ENCODE results near the gene UCP3. TPM values are rescaled to one million over a fixed set of nuclear protein-coding genes. Genes with fewer than 3 reads are reported as not detected.

Gene UCP3
- total RNA-seq, 1 experiment from 2014 or later: 1.3 TPM

DNA sequence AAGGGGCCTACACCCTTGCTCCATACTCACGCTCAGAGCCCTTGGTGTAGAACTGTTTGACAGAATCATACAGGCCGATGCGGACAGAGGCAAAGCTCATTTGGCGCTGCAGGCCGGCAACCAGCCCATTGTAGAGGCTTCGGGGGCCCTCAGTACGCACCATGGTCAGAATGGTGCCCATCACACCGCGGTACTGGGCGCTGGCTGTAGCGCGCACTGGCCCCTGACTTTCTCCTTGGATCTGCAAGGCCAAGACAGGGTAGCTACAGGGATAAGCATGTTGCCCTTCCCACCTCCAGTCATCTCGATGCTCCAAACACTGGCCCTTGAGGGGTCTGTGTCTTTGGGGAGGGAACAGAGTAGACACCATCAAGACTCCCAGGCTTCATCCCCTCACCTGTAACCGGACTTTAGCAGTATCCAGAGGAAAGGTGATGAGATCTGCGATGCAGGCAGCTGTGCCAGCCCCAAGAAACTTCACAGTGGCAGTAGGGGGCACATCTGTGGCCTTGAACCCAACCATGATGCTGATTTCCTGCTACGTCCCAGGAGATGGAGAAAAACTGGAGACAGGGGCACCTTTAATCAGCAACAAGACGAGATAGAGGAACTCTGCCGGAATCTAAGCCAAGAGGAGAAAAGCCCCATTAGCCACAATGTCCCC, 30.9 kb downstream of the UCP3 start:
- no peaks in the 10 kb centered on the region for H3K9me2 ChIP-seq (ENCODE audit: insufficient read depth)
- H3K79me2 ChIP-seq (ENCODE audit: insufficient read depth, low read length): 0 out of 2 replicates have a peak, but pooled peaks cover 3% of the 10 kb centered on the region
- ChIA-PET CTCF (no interaction called here), POLR2A (no interaction called here), RAD21 (ENCODE audit: low non-redundant PET in 1 of 2, low total read pairs in 2 of 2, uncharacterized antibody in 2 of 2, unreplicated experiment in 2 of 2) (no interaction called here)
- no TSS peak for BruUV-seq (replicated peaks)
- H3K27ac ChIP-seq (ENCODE audit: low read depth, low read length): no peak overlapping the region
- H3K9ac ChIP-seq (ENCODE audit: low read length): no peak overlapping the region
- H3K4me2 ChIP-seq (ENCODE audit: low read length): no peak overlapping the region
- no peak overlapping the region for H2AFZ ChIP-seq (ENCODE audit: low read depth, low read length, poor library complexity, severe bottlenecking)
- TF ChIP-seq CBX3 (IDR thresholded peaks at IDR 0.05; ENCODE audit: low read depth) (no peak), POLR2AphosphoS5 (IDR thresholded peaks at IDR 0.05; ENCODE audit: low read depth, low read length) (no peak), EZH2phosphoT487 (IDR thresholded peaks at IDR 0.05; ENCODE audit: borderline replicate concordance) (no peak), SIN3A (IDR thresholded peaks at IDR 0.05; ENCODE audit: low read depth) (no peak), ZFX (IDR thresholded peaks at IDR 0.05) (no peak), YY1 (IDR thresholded peaks at IDR 0.05; ENCODE audit: extremely low read depth, insufficient replicate concordance, low read depth, low read length) (no peak)
- TF ChIP-seq, protein P1, sequence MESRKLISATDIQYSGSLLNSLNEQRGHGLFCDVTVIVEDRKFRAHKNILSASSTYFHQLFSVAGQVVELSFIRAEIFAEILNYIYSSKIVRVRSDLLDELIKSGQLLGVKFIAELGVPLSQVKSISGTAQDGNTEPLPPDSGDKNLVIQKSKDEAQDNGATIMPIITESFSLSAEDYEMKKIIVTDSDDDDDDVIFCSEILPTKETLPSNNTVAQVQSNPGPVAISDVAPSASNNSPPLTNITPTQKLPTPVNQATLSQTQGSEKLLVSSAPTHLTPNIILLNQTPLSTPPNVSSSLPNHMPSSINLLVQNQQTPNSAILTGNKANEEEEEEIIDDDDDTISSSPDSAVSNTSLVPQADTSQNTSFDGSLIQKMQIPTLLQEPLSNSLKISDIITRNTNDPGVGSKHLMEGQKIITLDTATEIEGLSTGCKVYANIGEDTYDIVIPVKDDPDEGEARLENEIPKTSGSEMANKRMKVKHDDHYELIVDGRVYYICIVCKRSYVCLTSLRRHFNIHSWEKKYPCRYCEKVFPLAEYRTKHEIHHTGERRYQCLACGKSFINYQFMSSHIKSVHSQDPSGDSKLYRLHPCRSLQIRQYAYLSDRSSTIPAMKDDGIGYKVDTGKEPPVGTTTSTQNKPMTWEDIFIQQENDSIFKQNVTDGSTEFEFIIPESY (IDR thresholded peaks at IDR 0.05; ENCODE audit: extremely low read depth, insufficient replicate concordance, low read length): no peak
- TF ChIP-seq, protein P2, sequence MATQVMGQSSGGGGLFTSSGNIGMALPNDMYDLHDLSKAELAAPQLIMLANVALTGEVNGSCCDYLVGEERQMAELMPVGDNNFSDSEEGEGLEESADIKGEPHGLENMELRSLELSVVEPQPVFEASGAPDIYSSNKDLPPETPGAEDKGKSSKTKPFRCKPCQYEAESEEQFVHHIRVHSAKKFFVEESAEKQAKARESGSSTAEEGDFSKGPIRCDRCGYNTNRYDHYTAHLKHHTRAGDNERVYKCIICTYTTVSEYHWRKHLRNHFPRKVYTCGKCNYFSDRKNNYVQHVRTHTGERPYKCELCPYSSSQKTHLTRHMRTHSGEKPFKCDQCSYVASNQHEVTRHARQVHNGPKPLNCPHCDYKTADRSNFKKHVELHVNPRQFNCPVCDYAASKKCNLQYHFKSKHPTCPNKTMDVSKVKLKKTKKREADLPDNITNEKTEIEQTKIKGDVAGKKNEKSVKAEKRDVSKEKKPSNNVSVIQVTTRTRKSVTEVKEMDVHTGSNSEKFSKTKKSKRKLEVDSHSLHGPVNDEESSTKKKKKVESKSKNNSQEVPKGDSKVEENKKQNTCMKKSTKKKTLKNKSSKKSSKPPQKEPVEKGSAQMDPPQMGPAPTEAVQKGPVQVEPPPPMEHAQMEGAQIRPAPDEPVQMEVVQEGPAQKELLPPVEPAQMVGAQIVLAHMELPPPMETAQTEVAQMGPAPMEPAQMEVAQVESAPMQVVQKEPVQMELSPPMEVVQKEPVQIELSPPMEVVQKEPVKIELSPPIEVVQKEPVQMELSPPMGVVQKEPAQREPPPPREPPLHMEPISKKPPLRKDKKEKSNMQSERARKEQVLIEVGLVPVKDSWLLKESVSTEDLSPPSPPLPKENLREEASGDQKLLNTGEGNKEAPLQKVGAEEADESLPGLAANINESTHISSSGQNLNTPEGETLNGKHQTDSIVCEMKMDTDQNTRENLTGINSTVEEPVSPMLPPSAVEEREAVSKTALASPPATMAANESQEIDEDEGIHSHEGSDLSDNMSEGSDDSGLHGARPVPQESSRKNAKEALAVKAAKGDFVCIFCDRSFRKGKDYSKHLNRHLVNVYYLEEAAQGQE (IDR thresholded peaks at IDR 0.05; ENCODE audit: low read depth): no peak
- TF ChIP-seq, protein P3, sequence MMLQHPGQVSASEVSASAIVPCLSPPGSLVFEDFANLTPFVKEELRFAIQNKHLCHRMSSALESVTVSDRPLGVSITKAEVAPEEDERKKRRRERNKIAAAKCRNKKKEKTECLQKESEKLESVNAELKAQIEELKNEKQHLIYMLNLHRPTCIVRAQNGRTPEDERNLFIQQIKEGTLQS (IDR thresholded peaks at IDR 0.05): no peak
- TF ChIP-seq, protein P4, sequence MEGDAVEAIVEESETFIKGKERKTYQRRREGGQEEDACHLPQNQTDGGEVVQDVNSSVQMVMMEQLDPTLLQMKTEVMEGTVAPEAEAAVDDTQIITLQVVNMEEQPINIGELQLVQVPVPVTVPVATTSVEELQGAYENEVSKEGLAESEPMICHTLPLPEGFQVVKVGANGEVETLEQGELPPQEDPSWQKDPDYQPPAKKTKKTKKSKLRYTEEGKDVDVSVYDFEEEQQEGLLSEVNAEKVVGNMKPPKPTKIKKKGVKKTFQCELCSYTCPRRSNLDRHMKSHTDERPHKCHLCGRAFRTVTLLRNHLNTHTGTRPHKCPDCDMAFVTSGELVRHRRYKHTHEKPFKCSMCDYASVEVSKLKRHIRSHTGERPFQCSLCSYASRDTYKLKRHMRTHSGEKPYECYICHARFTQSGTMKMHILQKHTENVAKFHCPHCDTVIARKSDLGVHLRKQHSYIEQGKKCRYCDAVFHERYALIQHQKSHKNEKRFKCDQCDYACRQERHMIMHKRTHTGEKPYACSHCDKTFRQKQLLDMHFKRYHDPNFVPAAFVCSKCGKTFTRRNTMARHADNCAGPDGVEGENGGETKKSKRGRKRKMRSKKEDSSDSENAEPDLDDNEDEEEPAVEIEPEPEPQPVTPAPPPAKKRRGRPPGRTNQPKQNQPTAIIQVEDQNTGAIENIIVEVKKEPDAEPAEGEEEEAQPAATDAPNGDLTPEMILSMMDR (IDR thresholded peaks at IDR 0.05 in 2 of 3, conservative IDR thresholded peaks at IDR 0.05 in 1 of 3; ENCODE audit: borderline replicate concordance in 1 of 3, insufficient read depth in 1 of 3, low read depth in 2 of 3, low read length in 2 of 3): no peak
- TF ChIP-seq, protein P5, sequence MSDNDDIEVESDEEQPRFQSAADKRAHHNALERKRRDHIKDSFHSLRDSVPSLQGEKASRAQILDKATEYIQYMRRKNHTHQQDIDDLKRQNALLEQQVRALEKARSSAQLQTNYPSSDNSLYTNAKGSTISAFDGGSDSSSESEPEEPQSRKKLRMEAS (IDR thresholded peaks at IDR 0.05): no peak
- no peaks in the 10 kb centered on the region for H3K27me3 ChIP-seq (ENCODE audit: insufficient read depth, low read length)
- intact Hi-C loops (cut with micrococcal nuclease): no loop called here
- DNase-seq (ENCODE audit: low read depth, low spot score): no peak
- ATAC-seq: no peak
- no peaks in the 10 kb centered on the region for H4K20me1 ChIP-seq (ENCODE audit: insufficient read depth)
- H3K36me3 ChIP-seq (ENCODE audit: control insufficient read depth in 1 of 2, insufficient read depth in 2 of 2, low read length in 2 of 2): peaks cover 0 to 2% of the 10 kb centered on the region in 2 experiments; a peak in 1 of 4 replicates
- H3K4me1 ChIP-seq (ENCODE audit: control insufficient read depth in 1 of 2, insufficient read depth in 2 of 2, low read length in 2 of 2): peaks cover 16 to 32% of the 10 kb centered on the region in 2 experiments
- H3K9me3 ChIP-seq (ENCODE audit: control insufficient read depth in 1 of 2, insufficient read depth in 1 of 2, low read depth in 1 of 2, low read length in 2 of 2): no peaks in the 10 kb centered on the region
- H3K4me3 ChIP-seq (replicated peaks in 1 of 2; ENCODE audit: low read depth in 1 of 2, low read length in 2 of 2): no peak overlapping the region

Measured in HCT116 (cell line).